ENCODE results near the gene CORO7. TPM values are rescaled to one million over a fixed set of nuclear protein-coding genes. Genes with fewer than 3 reads are reported as not detected.

CORO7 gene
- total and polyA plus RNA-seq, 9 of the 15 experiments (the other 6 are each of a cell fraction or from before 2014, with no cell fraction given) = 0.45 to 77.2 (median 18.7) TPM

- H3K9me1 ChIP-seq (ENCODE audit: control insufficient read depth, insufficient read depth, low read length) = no peaks in the 10 kb centered on the region
- H2AFZ ChIP-seq (ENCODE audit: low read depth, low read length) = peak within 1 kb of the TSS; percentile 100
- H3K27ac ChIP-seq (ENCODE audit: extremely low read depth, low read depth, low read length) = peak within 1 kb of the TSS; percentile 98
- ATAC-seq (peak; percentile 95), FAIRE-seq (peak; percentile 97), DNase-seq (ENCODE audit: extremely low read depth in 1 of 4, low spot score in 3 of 4) (peak; percentile 96 to 97 (median 96))
- peaks cover 7 to 16% of the 10 kb centered on the region in 2 experiments; a peak in 3 of 5 replicates for H3K4me1 ChIP-seq (replicated peaks in 1 of 2; ENCODE audit: control insufficient read depth in 2 of 2, insufficient read depth in 2 of 2, low read length in 2 of 2)
- no TSS peak for BruUV-seq (replicated peaks)
- H3K9ac ChIP-seq (ENCODE audit: insufficient read depth in 1 of 2, low read depth in 2 of 2, low read length in 2 of 2) = peak within 1 kb of the TSS; percentile 95 to 99
- H3K79me2 ChIP-seq (ENCODE audit: control insufficient read depth, insufficient read depth, low read length) = peaks cover 55% of the 10 kb centered on the region
- intact Hi-C loops (cut with micrococcal nuclease) = loop anchor here (1.0 kb wide), 1 partner anchor 9 kb away; the partner anchor contains the start of gene CORO7
- H3K27me3 ChIP-seq (ENCODE audit: control insufficient read depth in 2 of 2, insufficient read depth in 2 of 2, low read length in 2 of 2) = no peaks in the 10 kb centered on the region
- under 1% methylated on average over 65 of the region's 68 CpGs for WGBS (ENCODE audit: insufficient coverage, low coverage, missing lambda C conversion rate)
- H3K4me2 ChIP-seq (ENCODE audit: insufficient read depth, low read length) = peak within 1 kb of the TSS; percentile 95
- CTCF ChIA-PET (ENCODE audit: low intra/inter-chr PET ratio) = no interaction called here
- H3K9me3 ChIP-seq (replicated peaks; ENCODE audit: control insufficient read depth, insufficient read depth, low read depth, low read length) = no peaks in the 10 kb centered on the region
- in situ Hi-C loops (cut with MboI) = no loop called here
- POLR2A ChIA-PET = interaction anchor here (1.4 kb wide), 1 partner anchor 10 kb away, joined by 10 read pairs; the partner anchor contains the start of gene CORO7
- H3K4me3 ChIP-seq = peak within 1 kb of the TSS; percentile 89
- H3K36me3 ChIP-seq (ENCODE audit: control insufficient read depth, insufficient read depth, low read length) = peaks cover 38% of the 10 kb centered on the region
- H4K20me1 ChIP-seq (replicated peaks; ENCODE audit: control insufficient read depth, insufficient read depth, low read length) = no peaks in the 10 kb centered on the region
- TF ChIP-seq HDAC2 (IDR thresholded peaks at IDR 0.05) = no peak; the same call in 1 of the 2 replicates
- TF ChIP-seq ZBTB12 (CRISPR knock-in tag; IDR thresholded peaks at IDR 0.05) = peak; percentile 73
- peak; percentile 97 for TF ChIP-seq ARID4B (CRISPR knock-in tag; IDR thresholded peaks at IDR 0.05)
- TF ChIP-seq MTF1 (CRISPR knock-in tag; IDR thresholded peaks at IDR 0.05; ENCODE audit: borderline replicate concordance) = no peak
- TF ChIP-seq RBM25 (IDR thresholded peaks at IDR 0.05; ENCODE audit: low read depth, low read length, severe bottlenecking) = peak; percentile 96
- peak; percentile 74; the same call in 1 of the 2 replicates for TF ChIP-seq E4F1 (CRISPR knock-in tag; IDR thresholded peaks at IDR 0.05; ENCODE audit: borderline replicate concordance)
- peak; percentile 68; the same call in 1 of the 2 replicates for TF ChIP-seq POLR2AphosphoS2 (IDR thresholded peaks at IDR 0.05; ENCODE audit: low read length)
- no peak for TF ChIP-seq ZNF280A (IDR thresholded peaks at IDR 0.05; ENCODE audit: low read depth, partially characterized antibody)
- TF ChIP-seq ETV1 (tag; conservative IDR thresholded peaks at IDR 0.05; ENCODE audit: low read depth) = peak; percentile 58; the same call in 1 of the 2 replicates
- TF ChIP-seq NEUROD1 (IDR thresholded peaks at IDR 0.05; ENCODE audit: borderline replicate concordance, low read depth, low read length, partially characterized antibody) = no peak
- 0 out of 2 replicates have a peak, but pooled peaks have one; percentile 14 for TF ChIP-seq ZNF384 (IDR thresholded peaks at IDR 0.05; ENCODE audit: low read depth, low read length)
Measured at GRCh38 chr16:4425378-4426020, 9.1 kb upstream of the CORO7 start, which contains the start of gene DNAJA3. TSS of gene DNAJA3 (plus strand) at chr16:4425868. CDS start at chr16:4425882, 14 bp downstream.

Data from K562 (cell line).